Measurements from ENCODE around the gene SLC36A4.

- TF ChIP-seq POLR2A (IDR thresholded peaks at IDR 0.05) (no peak), CTCF (IDR thresholded peaks at IDR 0.05) (no peak), POLR2AphosphoS5 (IDR thresholded peaks at IDR 0.05) (no peak)
Measured at GRCh38 chr11:93199616-93200015, 1.8 kb upstream of the SLC36A4 start.

Data from prostate gland (tissue), 2 donors.